ENCODE measurements around the gene FAM24A. TPM values are rescaled to one million over a fixed set of nuclear protein-coding genes. Genes with fewer than 3 reads are reported as not detected.
"Not testable (repeated sequence)": the region's sequence is repeated elsewhere in the genome, so short reads cannot be mapped to it uniquely, and the experiment has no call there.

The FAM24A gene
- total and polyA plus RNA-seq, 2 donors: not detected

DNA sequence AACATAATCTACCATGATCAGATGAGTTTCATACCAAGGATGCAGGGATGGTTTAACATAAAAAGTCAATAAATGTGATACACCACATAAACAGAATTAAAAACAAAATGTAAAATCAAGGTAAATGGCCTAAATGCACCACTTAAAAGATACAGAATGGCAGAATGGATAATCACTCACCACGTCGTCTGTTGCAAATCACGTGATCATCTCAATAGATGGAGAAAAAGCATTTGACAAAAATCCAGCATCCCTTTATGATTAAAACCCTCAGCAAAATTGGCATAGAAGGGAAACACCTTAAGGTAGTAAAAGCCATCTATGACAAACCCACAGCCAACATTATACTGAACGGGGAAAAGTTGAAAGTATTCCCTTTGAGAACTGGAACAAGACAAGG, 6.5 kb upstream of the FAM24A start:
- H3K9me3 ChIP-seq (ENCODE audit: control insufficient read depth in 2 of 2, insufficient read depth in 1 of 2, low read length in 1 of 2); H3K27me3 ChIP-seq (ENCODE audit: control insufficient read depth in 2 of 2, insufficient read depth in 1 of 2, low read length in 1 of 2); H3K36me3 ChIP-seq (ENCODE audit: control insufficient read depth in 2 of 2, insufficient read depth in 2 of 2, low read length in 1 of 2); DNase-seq (ENCODE audit: low read depth in 6 of 9, low spot score in 9 of 9); H3K27ac ChIP-seq (ENCODE audit: low read depth in 1 of 2, low read length in 1 of 2); H3K4me1 ChIP-seq (ENCODE audit: control insufficient read depth in 2 of 2, insufficient read depth in 2 of 2, low read length in 2 of 2); H3K4me3 ChIP-seq (ENCODE audit: low read length in 2 of 2): not testable (repeated sequence)
- 75% methylated on average over 4 of the region's 4 CpGs for WGBS

GRCh38 chr10:122911889-122912484, 1.6 kb downstream of the FAM24A start:
- DNase-seq (ENCODE audit: low read depth in 6 of 9, low spot score in 9 of 9): peak; percentile 4 to 67 (median 31)
- no peak overlapping the region for H3K4me3 ChIP-seq (ENCODE audit: low read length in 2 of 2)
- no peaks in the 10 kb centered on the region for H3K4me1 ChIP-seq (ENCODE audit: control insufficient read depth in 2 of 2, insufficient read depth in 2 of 2, low read length in 2 of 2)
- H3K27me3 ChIP-seq (ENCODE audit: control insufficient read depth in 2 of 2, insufficient read depth in 1 of 2, low read length in 1 of 2): no peaks in the 10 kb centered on the region
- WGBS: 35% methylated on average over 5 of the region's 5 CpGs
- H3K9me3 ChIP-seq (ENCODE audit: control insufficient read depth in 2 of 2, insufficient read depth in 1 of 2, low read length in 1 of 2): no peaks in the 10 kb centered on the region
- H3K36me3 ChIP-seq (ENCODE audit: control insufficient read depth in 2 of 2, insufficient read depth in 2 of 2, low read length in 1 of 2): no peaks in the 10 kb centered on the region
- no peak overlapping the region for H3K27ac ChIP-seq (ENCODE audit: low read depth in 1 of 2, low read length in 1 of 2)

- 74% methylated on average over 2 of the region's 2 CpGs for whole genome bisulfite sequencing
- H3K4me3 ChIP-seq (ENCODE audit: low read length in 2 of 2): no peak overlapping the region
- no peaks in the 10 kb centered on the region for H3K4me1 ChIP-seq (ENCODE audit: control insufficient read depth in 2 of 2, insufficient read depth in 2 of 2, low read length in 2 of 2)
Observed at GRCh38 chr10:122915700-122916099, 5.3 kb downstream of the FAM24A start.

DNA sequence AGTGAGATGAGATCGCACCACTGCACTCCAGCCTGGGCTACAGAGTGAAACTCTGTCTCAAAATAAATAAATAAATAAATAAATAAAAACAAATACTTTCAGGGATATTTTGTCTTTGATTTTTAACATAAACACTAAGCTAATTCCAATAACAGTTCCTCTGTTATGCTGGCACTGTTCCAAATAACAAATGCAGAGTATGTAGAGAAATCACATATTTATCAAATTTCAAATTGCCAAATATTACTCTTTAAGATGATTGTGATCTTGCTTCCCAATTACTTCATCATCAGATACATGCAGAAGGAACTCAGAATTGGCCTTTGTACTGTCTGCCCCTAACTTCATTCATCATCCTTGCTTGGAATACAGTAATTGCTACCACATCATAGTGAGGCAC, 19.7 kb downstream of the FAM24A start:
- H3K36me3 ChIP-seq (ENCODE audit: control insufficient read depth in 2 of 2, insufficient read depth in 2 of 2, low read length in 1 of 2): no peaks in the 10 kb centered on the region
- H3K4me1 ChIP-seq (ENCODE audit: control insufficient read depth in 2 of 2, insufficient read depth in 2 of 2, low read length in 2 of 2): no peaks in the 10 kb centered on the region
- no peak overlapping the region for H3K4me3 ChIP-seq (ENCODE audit: low read length in 2 of 2)
- DNase-seq (ENCODE audit: low read depth in 6 of 9, low spot score in 9 of 9): no peak
- 98% methylated on average over 1 of the region's 1 CpG for WGBS
- H3K27ac ChIP-seq (ENCODE audit: low read depth in 1 of 2, low read length in 1 of 2): no peak overlapping the region
- no peaks in the 10 kb centered on the region for H3K27me3 ChIP-seq (ENCODE audit: control insufficient read depth in 2 of 2, insufficient read depth in 1 of 2, low read length in 1 of 2)
- no peaks in the 10 kb centered on the region for H3K9me3 ChIP-seq (ENCODE audit: control insufficient read depth in 2 of 2, insufficient read depth in 1 of 2, low read length in 1 of 2)

More at GRCh38 chr10:122915700-122916099, 5.3 kb downstream of the FAM24A start:
- DNase-seq (ENCODE audit: low read depth in 6 of 9, low spot score in 9 of 9): no peak
- Histone ChIP-seq H3K9me3 (ENCODE audit: control insufficient read depth in 2 of 2, insufficient read depth in 1 of 2, low read length in 1 of 2) (no peaks in the 10 kb centered on the region), H3K36me3 (ENCODE audit: control insufficient read depth in 2 of 2, insufficient read depth in 2 of 2, low read length in 1 of 2) (no peaks in the 10 kb centered on the region), H3K27me3 (ENCODE audit: control insufficient read depth in 2 of 2, insufficient read depth in 1 of 2, low read length in 1 of 2) (no peaks in the 10 kb centered on the region), H3K27ac (ENCODE audit: low read depth in 1 of 2, low read length in 1 of 2) (no peak overlapping the region)

DNA sequence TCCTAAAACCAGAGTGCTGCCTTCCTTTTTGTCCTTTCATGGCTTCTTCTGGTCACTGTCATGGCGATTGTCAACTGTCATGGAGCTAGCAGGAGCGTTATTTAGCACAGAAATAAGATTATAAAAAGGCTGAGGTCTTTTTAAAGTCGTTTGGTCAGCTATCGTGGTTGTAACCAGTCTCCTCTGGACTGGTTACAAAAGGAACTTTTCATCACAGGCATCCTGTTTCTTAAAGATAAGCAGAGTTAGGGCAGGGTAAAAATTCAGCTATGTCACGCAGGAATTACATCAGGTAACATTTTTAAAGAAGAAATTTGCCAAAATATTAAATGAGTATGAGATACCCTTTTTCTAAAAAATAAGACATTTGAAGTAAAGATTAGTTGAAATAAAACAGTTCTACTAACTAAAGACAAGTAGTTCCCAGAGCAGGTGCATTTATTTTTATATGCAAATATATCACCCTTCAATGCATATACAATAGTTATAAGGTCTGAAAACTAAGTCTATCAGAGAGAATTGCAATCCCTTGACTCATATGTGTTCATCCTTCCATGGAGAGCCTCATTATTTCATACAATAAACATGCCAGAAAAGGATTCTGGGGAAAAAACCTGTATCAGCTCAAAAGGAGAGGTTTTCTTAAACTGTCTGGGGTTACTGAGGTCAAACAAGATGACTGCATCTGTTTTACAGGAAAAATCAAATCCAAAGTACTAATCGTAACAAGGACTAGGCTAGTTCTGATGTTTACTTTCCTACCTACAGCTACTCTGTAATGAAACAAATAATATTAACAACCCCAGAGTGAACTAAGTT, 20.9 kb downstream of the FAM24A start:
- WGBS: 72% methylated on average over 6 of the region's 6 CpGs
- no peaks in the 10 kb centered on the region for H3K4me1 ChIP-seq (ENCODE audit: control insufficient read depth in 2 of 2, insufficient read depth in 2 of 2, low read length in 2 of 2)
- no peak overlapping the region for H3K27ac ChIP-seq (ENCODE audit: low read depth in 1 of 2, low read length in 1 of 2)

GRCh38 chr10:122939133-122939855, 28.9 kb downstream of the FAM24A start:
- WGBS: 99% methylated on average over 1 of the region's 1 CpG
- Histone ChIP-seq H3K4me1 (ENCODE audit: control insufficient read depth in 2 of 2, insufficient read depth in 2 of 2, low read length in 2 of 2) (no peaks in the 10 kb centered on the region), H3K4me3 (ENCODE audit: low read length in 2 of 2) (no peak overlapping the region), H3K27ac (ENCODE audit: low read depth in 1 of 2, low read length in 1 of 2) (no peak overlapping the region), H3K36me3 (ENCODE audit: control insufficient read depth in 2 of 2, insufficient read depth in 2 of 2, low read length in 1 of 2) (peaks cover 0 to 11% of the 10 kb centered on the region in 2 donors), H3K9me3 (ENCODE audit: control insufficient read depth in 2 of 2, insufficient read depth in 1 of 2, low read length in 1 of 2) (no peaks in the 10 kb centered on the region), H3K27me3 (ENCODE audit: control insufficient read depth in 2 of 2, insufficient read depth in 1 of 2, low read length in 1 of 2) (no peaks in the 10 kb centered on the region)
- no peak for DNase-seq (ENCODE audit: low read depth in 6 of 9, low spot score in 9 of 9)

More for the DNA sequence above, 20.9 kb downstream of the FAM24A start:
- no peak for DNase-seq (ENCODE audit: low read depth in 6 of 9, low spot score in 9 of 9)
- Histone ChIP-seq H3K9me3 (ENCODE audit: control insufficient read depth in 2 of 2, insufficient read depth in 1 of 2, low read length in 1 of 2) (no peaks in the 10 kb centered on the region), H3K4me3 (ENCODE audit: low read length in 2 of 2) (no peak overlapping the region), H3K36me3 (ENCODE audit: control insufficient read depth in 2 of 2, insufficient read depth in 2 of 2, low read length in 1 of 2) (no peaks in the 10 kb centered on the region), H3K27me3 (ENCODE audit: control insufficient read depth in 2 of 2, insufficient read depth in 1 of 2, low read length in 1 of 2) (no peaks in the 10 kb centered on the region)

- 97% methylated on average over 1 of the region's 1 CpG for WGBS
- H3K9me3 ChIP-seq (ENCODE audit: control insufficient read depth in 2 of 2, insufficient read depth in 1 of 2, low read length in 1 of 2): no peaks in the 10 kb centered on the region
- no peak overlapping the region for H3K4me3 ChIP-seq (ENCODE audit: low read length in 2 of 2)
- no peak overlapping the region for H3K27ac ChIP-seq (ENCODE audit: low read depth in 1 of 2, low read length in 1 of 2)
- no peaks in the 10 kb centered on the region for H3K27me3 ChIP-seq (ENCODE audit: control insufficient read depth in 2 of 2, insufficient read depth in 1 of 2, low read length in 1 of 2)
- DNase-seq (ENCODE audit: low read depth in 6 of 9, low spot score in 9 of 9): no peak
- H3K4me1 ChIP-seq (ENCODE audit: control insufficient read depth in 2 of 2, insufficient read depth in 2 of 2, low read length in 2 of 2): no peaks in the 10 kb centered on the region
- H3K36me3 ChIP-seq (ENCODE audit: control insufficient read depth in 2 of 2, insufficient read depth in 2 of 2, low read length in 1 of 2): peaks cover 0 to 11% of the 10 kb centered on the region in 2 donors
Observed at GRCh38 chr10:122939856-122940543, 29.6 kb downstream of the FAM24A start.

- Histone ChIP-seq H3K9me3 (ENCODE audit: control insufficient read depth in 2 of 2, insufficient read depth in 1 of 2, low read length in 1 of 2) (peaks cover 0 to 4% of the 10 kb centered on the region in 2 donors), H3K27me3 (ENCODE audit: control insufficient read depth in 2 of 2, insufficient read depth in 1 of 2, low read length in 1 of 2) (peaks cover 0 to under 1% of the 10 kb centered on the region in 2 donors), H3K4me1 (ENCODE audit: control insufficient read depth in 2 of 2, insufficient read depth in 2 of 2, low read length in 2 of 2) (peaks cover 6 to 7% of the 10 kb centered on the region in 2 donors), H3K27ac (ENCODE audit: low read depth in 1 of 2, low read length in 1 of 2) (no peak overlapping the region), H3K4me3 (ENCODE audit: low read length in 2 of 2) (no peak overlapping the region), H3K36me3 (ENCODE audit: control insufficient read depth in 2 of 2, insufficient read depth in 2 of 2, low read length in 1 of 2) (peaks cover 0 to 23% of the 10 kb centered on the region in 2 donors)
- DNase-seq (ENCODE audit: low read depth in 6 of 9, low spot score in 9 of 9): no peak
- WGBS: over 99% methylated on average over 3 of the region's 3 CpGs
Observed at GRCh38 chr10:122949296-122949695, 38.9 kb downstream of the FAM24A start.
